Colonic mucosa (tissue), 4 donors: Measurements from ENCODE around the gene EBLN1. TPM values are rescaled to one million over a fixed set of nuclear protein-coding genes. Genes with fewer than 3 reads are reported as not detected.

Experiments used
- DNase-seq: peaks from one replicate; pipeline ENCODE4 v3.0.0-alpha.2; 2020
- H3K27ac ChIP-seq: fragments of 200-600 bp; one replicate; pipeline ENCODE4 v1.8.0; 2021
- H3K27me3 ChIP-seq: fragments of 200-600 bp; one replicate; pipeline ENCODE4 v1.8.0; 2021
- H3K36me3 ChIP-seq: fragments of 200-600 bp; one replicate; pipeline ENCODE4 v1.8.0; 2021
- H3K4me1 ChIP-seq: fragments of 200-600 bp; one replicate; pipeline ENCODE4 v1.8.0; 2021; ENCODE audit warnings: mild to moderate bottlenecking
- H3K4me3 ChIP-seq: fragments of 200-600 bp; one replicate; pipeline ENCODE4 v1.8.0; 2021
- H3K9ac ChIP-seq, 2 donors: one replicate each; pipeline ENCODE4 v1.7.0; 2013; ENCODE audit warnings: control low read depth in 2 of 2, low read depth in 2 of 2, low read length in 2 of 2
- H3K9me3 ChIP-seq: fragments of 200-600 bp; one replicate; pipeline ENCODE4 v1.8.0; 2021
- intact Hi-C: fragments of 100-400 bp; cut with DNase I; formaldehyde crosslinking; loops from one replicate; pipeline ENCODE4 v1.14.1; 2022
- total RNA-seq, 2 donors: library from RNA; stranded (reverse); fragmentation: NEBNext Ultra II Directional in 1 of 2; extraction: Animal tissue kit (Norgen Biotek cat#: 25700) in 1 of 2; gene quantifications; one replicate each; pipeline ENCODE4 v1.2.1, GENCODE V29; 2021
- TF ChIP-seq, protein P1 (sequence below): fragments of 200-600 bp; IDR thresholded peaks from one replicate; pipeline ENCODE4 v1.8.0; 2022; ENCODE audit warnings: antibody characterized with exemption, mild to moderate bottlenecking
- donor health status: healthy.
- donor health status: DM: no; HTN: no; CAD: no.
- donor health status: DM: no; HTN: no; CAD: no.

EBLN1 gene
- total RNA-seq = not detected

DNA sequence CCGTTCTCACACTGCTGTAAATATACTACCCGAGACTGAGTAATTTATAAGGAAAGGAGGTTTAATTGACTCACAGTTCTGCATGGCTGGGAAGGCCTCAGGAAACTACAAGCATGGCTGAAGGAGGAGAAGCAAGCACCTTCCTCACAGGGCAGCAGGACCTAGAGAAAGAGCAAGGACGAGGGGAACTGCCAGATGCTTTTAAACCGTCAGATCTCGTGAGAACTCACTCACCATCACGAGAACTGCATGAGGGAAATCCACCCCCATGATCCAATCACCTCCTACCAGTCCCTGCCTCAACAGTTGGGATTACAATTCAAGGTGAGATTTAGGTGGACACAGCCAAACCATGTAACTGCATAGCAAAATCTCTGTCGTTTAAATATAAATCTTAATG is at the start of gene EBLN1:
Gene EBLN1, minus strand, starts transcription at position 174 of the 400 bp plus-strand sequence. CDS start 8,032 bp downstream, outside the sequence.
- H3K9me3 ChIP-seq = no peaks in the 10 kb centered on the region
- H3K36me3 ChIP-seq = no peaks in the 10 kb centered on the region
- H3K4me3 ChIP-seq = no peak within 1 kb of the TSS
- H3K9ac ChIP-seq = no peak within 1 kb of the TSS
- H3K27ac ChIP-seq = no peak within 1 kb of the TSS
- DNase-seq = no peak
- TF ChIP-seq, protein P1, sequence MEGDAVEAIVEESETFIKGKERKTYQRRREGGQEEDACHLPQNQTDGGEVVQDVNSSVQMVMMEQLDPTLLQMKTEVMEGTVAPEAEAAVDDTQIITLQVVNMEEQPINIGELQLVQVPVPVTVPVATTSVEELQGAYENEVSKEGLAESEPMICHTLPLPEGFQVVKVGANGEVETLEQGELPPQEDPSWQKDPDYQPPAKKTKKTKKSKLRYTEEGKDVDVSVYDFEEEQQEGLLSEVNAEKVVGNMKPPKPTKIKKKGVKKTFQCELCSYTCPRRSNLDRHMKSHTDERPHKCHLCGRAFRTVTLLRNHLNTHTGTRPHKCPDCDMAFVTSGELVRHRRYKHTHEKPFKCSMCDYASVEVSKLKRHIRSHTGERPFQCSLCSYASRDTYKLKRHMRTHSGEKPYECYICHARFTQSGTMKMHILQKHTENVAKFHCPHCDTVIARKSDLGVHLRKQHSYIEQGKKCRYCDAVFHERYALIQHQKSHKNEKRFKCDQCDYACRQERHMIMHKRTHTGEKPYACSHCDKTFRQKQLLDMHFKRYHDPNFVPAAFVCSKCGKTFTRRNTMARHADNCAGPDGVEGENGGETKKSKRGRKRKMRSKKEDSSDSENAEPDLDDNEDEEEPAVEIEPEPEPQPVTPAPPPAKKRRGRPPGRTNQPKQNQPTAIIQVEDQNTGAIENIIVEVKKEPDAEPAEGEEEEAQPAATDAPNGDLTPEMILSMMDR = no peak
- intact Hi-C loops = no loop called here
- H3K4me1 ChIP-seq = no peaks in the 10 kb centered on the region
- H3K27me3 ChIP-seq = no peaks in the 10 kb centered on the region

DNA sequence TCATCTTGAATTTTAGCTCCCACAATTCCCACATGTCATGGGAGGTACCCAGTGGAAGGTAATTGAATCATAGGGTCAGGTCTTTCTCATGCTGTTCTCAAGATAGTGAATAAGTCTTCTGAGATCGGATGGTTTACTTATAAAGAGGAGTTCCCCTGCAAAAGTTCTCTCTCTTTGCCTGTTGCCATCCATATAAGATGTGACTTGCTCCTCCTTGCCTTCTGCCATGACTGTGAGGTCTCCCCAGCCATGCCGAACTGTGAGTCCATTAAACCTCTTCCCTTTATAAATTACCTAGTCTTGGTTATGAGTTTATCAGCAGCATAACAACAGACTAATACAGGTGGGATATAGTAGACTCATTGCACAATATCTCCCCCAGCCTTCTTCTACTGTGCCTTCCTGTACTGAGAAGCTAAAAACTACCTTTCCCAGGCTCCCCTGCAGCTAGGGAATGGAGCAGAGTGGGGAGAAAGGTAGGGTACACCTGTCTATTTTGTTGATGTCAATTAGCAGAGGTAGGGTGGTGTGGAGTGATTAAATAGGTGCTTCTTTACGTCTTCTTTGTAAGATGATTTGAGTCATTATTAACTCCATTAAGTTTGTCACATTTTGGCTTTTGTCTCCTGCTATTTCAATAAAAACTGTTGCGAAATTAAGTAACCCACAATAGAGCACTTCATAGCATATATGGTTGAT is 48.2 kb upstream of the EBLN1 start:
- H3K27me3 ChIP-seq = no peaks in the 10 kb centered on the region
- no peak overlapping the region for H3K9ac ChIP-seq
- TF ChIP-seq, protein P1 = no peak
- no peaks in the 10 kb centered on the region for H3K9me3 ChIP-seq
- intact Hi-C loops = no loop called here
- no peak overlapping the region for H3K27ac ChIP-seq
- H3K36me3 ChIP-seq = no peaks in the 10 kb centered on the region
- H3K4me3 ChIP-seq = no peak overlapping the region
- no peaks in the 10 kb centered on the region for H3K4me1 ChIP-seq
- no peak for DNase-seq

DNA sequence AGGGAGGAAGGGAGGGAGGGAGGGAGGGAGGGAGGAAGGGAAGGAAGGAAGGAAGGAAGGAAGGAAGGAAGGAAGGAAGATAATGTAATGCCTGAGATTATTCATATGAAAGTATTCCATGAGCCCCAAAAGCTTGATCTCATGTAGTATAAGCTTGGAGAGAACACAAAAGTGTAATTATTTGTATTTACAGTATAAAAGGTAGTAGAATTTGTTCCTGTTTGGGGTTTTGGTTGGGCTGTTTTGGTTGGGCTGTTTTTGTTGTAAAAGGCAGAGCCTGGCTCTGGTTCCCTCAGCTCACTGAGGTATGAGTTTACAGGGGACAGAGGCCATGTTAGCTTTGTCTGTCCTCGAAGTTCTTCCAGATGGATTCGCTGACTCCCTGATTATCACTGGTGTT is 45.3 kb upstream of the EBLN1 start:
- intact Hi-C loops = no loop called here
- no peaks in the 10 kb centered on the region for H3K36me3 ChIP-seq
- H3K27ac ChIP-seq = no peak overlapping the region
- TF ChIP-seq, protein P1 = no peak
- DNase-seq = no peak
- H3K27me3 ChIP-seq = no peaks in the 10 kb centered on the region
- H3K4me1 ChIP-seq = no peaks in the 10 kb centered on the region
- H3K9ac ChIP-seq = no peak overlapping the region
- no peak overlapping the region for H3K4me3 ChIP-seq
- H3K9me3 ChIP-seq = no peaks in the 10 kb centered on the region

DNA sequence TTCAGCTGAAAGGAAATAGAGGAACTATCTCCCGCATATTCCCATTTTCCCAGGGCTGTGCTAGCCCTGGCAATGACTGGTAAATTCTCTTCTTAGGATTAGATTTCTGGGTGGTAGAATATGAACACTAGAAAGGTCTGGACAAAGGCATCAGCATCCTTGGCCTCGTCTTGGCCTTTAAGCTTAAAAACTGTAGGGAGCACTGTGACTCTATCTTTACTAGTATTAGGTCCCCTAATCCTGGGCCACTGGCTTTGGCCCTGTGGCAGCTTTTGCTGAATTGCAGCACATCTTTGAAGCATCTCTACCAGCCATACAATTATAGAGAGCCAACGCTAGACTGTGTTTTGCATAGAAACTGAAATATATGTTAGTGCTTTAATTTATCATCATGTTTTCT is 41.5 kb upstream of the EBLN1 start:
- no peaks in the 10 kb centered on the region for H3K27me3 ChIP-seq
- no peak overlapping the region for H3K9ac ChIP-seq
- H3K9me3 ChIP-seq = no peaks in the 10 kb centered on the region
- H3K4me3 ChIP-seq = no peak overlapping the region
- H3K4me1 ChIP-seq = no peaks in the 10 kb centered on the region
- H3K36me3 ChIP-seq = no peaks in the 10 kb centered on the region
- intact Hi-C loops = loop anchor here (10.0 kb wide), 1 partner anchor 86 kb away; the partner anchor contains the start of gene SPAG6
- H3K27ac ChIP-seq = no peak overlapping the region
- TF ChIP-seq, protein P1 = no peak
- no peak for DNase-seq

DNA sequence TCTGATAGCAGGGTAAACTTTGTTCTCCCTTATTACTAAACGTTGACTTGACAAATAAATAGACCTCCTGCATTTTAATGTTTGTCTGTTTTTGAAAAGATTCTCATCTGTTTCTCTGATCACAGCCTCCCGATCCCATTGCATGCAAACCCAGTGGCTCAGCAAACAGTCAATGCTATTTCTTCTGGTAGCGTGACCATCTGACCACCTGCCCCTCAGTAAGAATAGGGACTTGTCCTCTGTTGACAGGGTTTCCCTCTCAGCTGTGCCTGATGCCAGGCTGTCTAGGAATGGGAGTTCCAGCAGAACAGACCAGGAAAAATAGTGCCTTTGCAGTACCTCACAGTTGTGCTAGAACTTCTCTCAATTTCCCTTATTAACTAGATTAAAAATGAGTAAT is 40.7 kb upstream of the EBLN1 start:
- intact Hi-C loops = loop anchor here (10.0 kb wide), 1 partner anchor 86 kb away; the partner anchor contains the start of gene SPAG6
- H3K27me3 ChIP-seq = peaks cover 2% of the 10 kb centered on the region
- H3K36me3 ChIP-seq = no peaks in the 10 kb centered on the region
- H3K9me3 ChIP-seq = no peaks in the 10 kb centered on the region
- no peak overlapping the region for H3K27ac ChIP-seq
- no peak overlapping the region for H3K9ac ChIP-seq
- TF ChIP-seq, protein P1 = no peak
- H3K4me1 ChIP-seq = no peaks in the 10 kb centered on the region
- DNase-seq = no peak
- H3K4me3 ChIP-seq = no peak overlapping the region
